PC-9 (cell line): ENCODE data around the gene DSTN.

ENCODE experiments used
- EZH2 ChIP-seq: fragments of 200-600 bp; sonication (generic); IDR thresholded peaks from 2 replicates; pipeline ENCODE4 v1.8.0; 2017; ENCODE audit warnings: antibody characterized with exemption, low read depth
- TF ChIP-seq, protein P1 (sequence below): fragments of 200-600 bp; sonication (generic); conservative IDR thresholded peaks from 2 replicates; pipeline ENCODE4 v1.6.1; 2017; ENCODE audit warnings: mixed run types, antibody characterized with exemption, mild to moderate bottlenecking, moderate library complexity

DNA sequence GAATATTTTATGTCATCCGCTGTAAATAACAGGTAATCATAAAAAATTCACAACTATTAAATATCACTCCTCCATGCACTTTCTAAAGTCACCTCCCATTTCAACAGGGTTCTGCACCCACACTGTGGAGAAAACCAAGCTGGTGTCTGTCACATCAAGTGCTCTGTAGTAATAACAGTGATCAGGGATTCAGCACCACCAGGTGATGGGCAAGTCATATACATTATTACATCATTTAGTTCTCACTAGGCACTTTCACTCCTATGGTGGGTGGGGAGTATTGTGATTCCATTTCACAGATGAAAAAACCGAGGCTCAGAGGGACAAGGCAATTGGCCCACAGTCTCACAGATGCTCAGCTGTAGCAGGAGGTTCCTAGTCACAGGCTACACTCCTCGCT is 47.3 kb upstream of the DSTN start:
- TF ChIP-seq, protein P1, sequence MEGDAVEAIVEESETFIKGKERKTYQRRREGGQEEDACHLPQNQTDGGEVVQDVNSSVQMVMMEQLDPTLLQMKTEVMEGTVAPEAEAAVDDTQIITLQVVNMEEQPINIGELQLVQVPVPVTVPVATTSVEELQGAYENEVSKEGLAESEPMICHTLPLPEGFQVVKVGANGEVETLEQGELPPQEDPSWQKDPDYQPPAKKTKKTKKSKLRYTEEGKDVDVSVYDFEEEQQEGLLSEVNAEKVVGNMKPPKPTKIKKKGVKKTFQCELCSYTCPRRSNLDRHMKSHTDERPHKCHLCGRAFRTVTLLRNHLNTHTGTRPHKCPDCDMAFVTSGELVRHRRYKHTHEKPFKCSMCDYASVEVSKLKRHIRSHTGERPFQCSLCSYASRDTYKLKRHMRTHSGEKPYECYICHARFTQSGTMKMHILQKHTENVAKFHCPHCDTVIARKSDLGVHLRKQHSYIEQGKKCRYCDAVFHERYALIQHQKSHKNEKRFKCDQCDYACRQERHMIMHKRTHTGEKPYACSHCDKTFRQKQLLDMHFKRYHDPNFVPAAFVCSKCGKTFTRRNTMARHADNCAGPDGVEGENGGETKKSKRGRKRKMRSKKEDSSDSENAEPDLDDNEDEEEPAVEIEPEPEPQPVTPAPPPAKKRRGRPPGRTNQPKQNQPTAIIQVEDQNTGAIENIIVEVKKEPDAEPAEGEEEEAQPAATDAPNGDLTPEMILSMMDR, result no peak
- TF ChIP-seq EZH2, result no peak
